Stimulated activated naive CD8-positive, alpha-beta T cell treated with anti-CD3 and anti-CD28 coated beads, Interleukin-15, Interleukin-2, amounts not matched to agents 100 ng/mL and 50 ng/mL, for 24 hours (primary cell): ENCODE results near the gene KRTAP4-2.
"Not testable (repeated sequence)": the region's sequence is repeated elsewhere in the genome, so short reads cannot be mapped to it uniquely, and the experiment has no call there.

Source experiments
- H3K27ac Mint-ChIP-seq: one replicate; pipeline ENCODE4 v1.8.0; 2021; ENCODE audit warnings: mild to moderate bottlenecking, mixed read lengths
- H3K27me3 Mint-ChIP-seq: one replicate; pipeline ENCODE4 v1.8.0; 2021; ENCODE audit warnings: mixed read lengths
- H3K36me3 Mint-ChIP-seq: one replicate; pipeline ENCODE4 v1.8.0; 2021; ENCODE audit warnings: low read depth, mixed read lengths
- H3K4me1 Mint-ChIP-seq: one replicate; pipeline ENCODE4 v1.8.0; 2021; ENCODE audit warnings: low read depth, mixed read lengths
- H3K4me3 Mint-ChIP-seq: one replicate; pipeline ENCODE4 v1.8.0; 2021; ENCODE audit warnings: mild to moderate bottlenecking, mixed read lengths
- H3K9me3 Mint-ChIP-seq: one replicate; pipeline ENCODE4 v1.8.0; 2021; ENCODE audit warnings: mixed read lengths

KRTAP4-2 gene

DNA sequence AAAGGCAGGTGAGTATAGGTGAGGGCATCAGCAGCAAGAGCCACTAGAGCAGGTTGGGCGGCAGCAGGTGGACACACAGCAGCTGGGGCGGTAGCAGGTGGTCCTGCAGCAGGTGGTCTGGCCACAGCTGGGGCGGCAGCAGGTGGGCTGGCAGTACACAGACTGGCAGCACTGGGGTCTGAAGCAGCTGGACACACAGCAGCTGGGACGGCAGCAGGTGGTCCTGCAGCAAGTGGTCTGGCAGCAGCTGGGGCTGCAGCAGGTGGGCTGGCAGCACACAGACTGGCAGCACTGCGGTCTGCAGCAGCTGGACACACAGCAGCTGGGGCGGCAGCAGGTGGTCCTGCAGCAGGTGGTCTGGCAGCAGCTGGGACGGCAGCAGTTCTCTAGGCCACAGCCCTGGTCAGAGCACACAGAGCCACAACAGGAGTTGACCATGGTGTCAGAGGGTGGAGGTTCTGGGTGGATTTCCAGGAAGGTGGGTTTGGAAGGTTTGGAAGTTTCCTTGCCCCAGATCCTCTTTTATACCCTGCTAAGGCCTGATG is at the start of gene KRTAP4-2:
Gene KRTAP4-2, minus strand, starts transcription at position 495 of the 545 bp plus-strand sequence. Its CDS starts 57 bp downstream, at position 438.
- H3K27ac Mint-ChIP-seq, result no peak within 1 kb of the TSS
- H3K4me3 Mint-ChIP-seq, result no peak within 1 kb of the TSS
- no peaks in the 10 kb centered on the region for H3K27me3 Mint-ChIP-seq
- no peaks in the 10 kb centered on the region for H3K36me3 Mint-ChIP-seq
- H3K4me1 Mint-ChIP-seq, result peaks cover 9% of the 10 kb centered on the region
- H3K9me3 Mint-ChIP-seq, result no peaks in the 10 kb centered on the region

- H3K9me3 Mint-ChIP-seq, H3K36me3 Mint-ChIP-seq, H3K27me3 Mint-ChIP-seq, H3K4me1 Mint-ChIP-seq, H3K27ac Mint-ChIP-seq, H3K4me3 Mint-ChIP-seq: not testable (repeated sequence)
These were observed 48.6 kb upstream of the KRTAP4-2 start, which contains the start of gene KRTAP9-2 for GRCh38 chr17:41226598-41227095. Gene KRTAP9-2, plus strand, starts transcription at chr17:41226648. Its CDS starts 7 bp downstream, at chr17:41226655.

DNA sequence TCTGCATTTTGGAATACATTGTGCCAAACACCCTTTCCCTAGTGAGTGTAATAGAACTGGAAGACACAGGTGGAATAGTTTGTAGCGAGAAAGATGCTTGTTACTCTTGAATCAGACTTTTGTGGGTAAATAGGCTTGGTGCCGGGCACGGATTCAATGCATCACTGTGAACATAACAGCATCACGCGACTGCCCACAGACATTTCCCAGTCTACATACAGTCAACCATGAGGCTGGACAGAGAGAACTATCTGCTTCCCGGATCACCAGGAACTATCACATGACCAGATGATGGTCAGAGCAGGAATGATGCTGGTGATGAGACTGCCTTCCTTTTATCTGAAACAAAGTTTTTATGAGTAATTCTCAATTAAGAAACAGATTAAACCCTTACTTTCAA is 48.0 kb upstream of the KRTAP4-2 start:
- H3K9me3 Mint-ChIP-seq, result no peaks in the 10 kb centered on the region
- no peaks in the 10 kb centered on the region for H3K4me1 Mint-ChIP-seq
- H3K27me3 Mint-ChIP-seq, result peaks cover 4% of the 10 kb centered on the region
- H3K36me3 Mint-ChIP-seq, result no peaks in the 10 kb centered on the region
- no peak overlapping the region for H3K4me3 Mint-ChIP-seq
- H3K27ac Mint-ChIP-seq, result no peak overlapping the region

DNA sequence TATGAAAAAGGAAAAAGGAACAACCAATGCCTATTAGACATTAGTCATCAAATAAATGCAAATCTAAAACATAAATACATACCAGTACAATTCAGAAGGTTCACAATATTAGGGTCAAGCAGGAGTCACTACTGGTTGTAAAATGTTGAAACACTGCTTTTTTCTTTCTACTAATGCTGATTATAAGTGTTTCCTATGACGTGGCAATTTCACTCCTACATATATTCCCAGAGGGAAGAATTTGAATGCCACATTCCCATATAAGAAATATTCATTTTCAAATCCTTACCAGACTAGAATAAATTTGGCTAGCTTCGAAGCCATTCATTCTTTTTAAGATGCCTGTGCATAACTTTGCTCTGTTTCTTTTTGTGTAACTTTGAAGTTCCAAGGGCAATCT is 45.8 kb upstream of the KRTAP4-2 start:
- no peaks in the 10 kb centered on the region for H3K4me1 Mint-ChIP-seq
- peaks cover 4% of the 10 kb centered on the region for H3K9me3 Mint-ChIP-seq
- no peak overlapping the region for H3K27ac Mint-ChIP-seq
- H3K4me3 Mint-ChIP-seq, result no peak overlapping the region
- peaks cover 3% of the 10 kb centered on the region for H3K36me3 Mint-ChIP-seq
- H3K27me3 Mint-ChIP-seq, result peaks cover 4% of the 10 kb centered on the region

- Mint-ChIP-seq H3K27ac (no peak overlapping the region), H3K9me3 (peaks cover 4% of the 10 kb centered on the region), H3K36me3 (peaks cover 3% of the 10 kb centered on the region), H3K4me1 (peaks cover 12% of the 10 kb centered on the region), H3K4me3 (no peak overlapping the region), H3K27me3 (peaks cover 8% of the 10 kb centered on the region)
These were observed 37.7 kb upstream of the KRTAP4-2 start for GRCh38 chr17:41215681-41216080.

DNA sequence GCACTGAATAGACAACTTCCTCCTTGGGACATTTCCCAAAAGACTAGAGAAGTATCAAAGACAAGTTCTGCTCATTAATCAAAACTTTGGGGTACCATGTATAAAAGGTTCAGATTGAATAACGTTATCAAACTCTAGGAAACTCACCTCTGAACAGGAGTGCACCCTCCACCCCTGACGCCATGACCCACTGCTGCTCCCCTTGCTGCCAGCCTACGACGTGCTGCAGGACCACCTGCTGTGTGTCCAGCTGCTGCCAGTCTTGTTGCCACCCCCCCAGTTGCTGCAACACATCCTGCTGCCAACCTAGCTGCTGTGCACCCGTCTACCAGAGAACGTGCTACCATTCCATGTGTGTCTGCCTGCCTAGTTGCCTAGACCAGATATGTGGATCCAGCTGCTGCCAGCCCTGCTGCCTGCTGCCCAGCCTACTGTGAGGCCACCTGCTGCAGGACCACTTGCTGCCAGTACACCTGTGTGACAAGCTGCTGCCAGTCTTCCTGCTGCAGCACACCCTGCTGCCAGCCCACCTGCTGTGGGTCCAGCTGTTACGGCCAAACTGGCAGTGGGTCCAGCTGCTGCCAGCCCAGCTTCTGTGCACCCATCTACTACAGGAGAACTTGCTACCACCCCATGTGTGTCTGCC is 34.6 kb upstream of the KRTAP4-2 start:
- Mint-ChIP-seq H3K36me3 (no peaks in the 10 kb centered on the region), H3K27me3 (peaks cover 16% of the 10 kb centered on the region), H3K4me1 (peaks cover 12% of the 10 kb centered on the region), H3K9me3 (no peaks in the 10 kb centered on the region), H3K4me3 (no peak overlapping the region), H3K27ac (no peak overlapping the region)

- Mint-ChIP-seq H3K27ac (no peak overlapping the region), H3K4me1 (peaks cover 12% of the 10 kb centered on the region), H3K9me3 (no peaks in the 10 kb centered on the region), H3K4me3 (no peak overlapping the region), H3K27me3 (peaks cover 16% of the 10 kb centered on the region), H3K36me3 (no peaks in the 10 kb centered on the region)
These were observed 33.9 kb upstream of the KRTAP4-2 start for GRCh38 chr17:41211845-41212466.

DNA sequence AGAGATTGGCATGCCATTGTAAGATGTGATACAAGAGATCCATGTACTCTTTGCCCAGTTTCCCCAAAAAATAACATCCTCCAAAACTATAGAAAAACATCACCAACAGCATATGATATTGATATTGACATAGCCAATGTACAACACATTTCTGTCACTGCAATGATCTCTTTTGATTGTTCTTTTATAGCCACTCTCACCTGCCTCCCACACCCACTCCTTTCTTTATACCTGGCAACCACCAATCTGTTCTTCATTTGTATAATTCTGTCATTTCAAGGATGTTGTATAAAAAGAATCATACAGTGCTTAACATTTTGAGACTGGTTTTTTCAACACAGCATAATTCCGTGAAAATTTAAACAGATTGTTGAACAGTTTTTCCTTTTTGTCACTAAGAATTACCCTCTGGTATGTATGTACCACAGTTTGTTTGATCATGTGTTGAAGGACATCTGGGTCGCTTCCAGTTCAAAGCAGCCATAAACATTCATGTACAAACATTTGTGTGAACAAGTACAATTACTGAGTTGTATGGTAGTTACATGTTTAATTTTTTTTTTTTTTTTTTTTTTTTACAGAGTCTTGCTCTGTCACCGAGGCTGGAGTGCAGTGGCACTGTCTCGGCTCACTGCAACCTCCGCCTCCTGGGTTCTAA is 21.5 kb upstream of the KRTAP4-2 start:
- Mint-ChIP-seq H3K27me3 (no peaks in the 10 kb centered on the region), H3K27ac (no peak overlapping the region), H3K36me3 (no peaks in the 10 kb centered on the region), H3K9me3 (no peaks in the 10 kb centered on the region), H3K4me1 (no peaks in the 10 kb centered on the region), H3K4me3 (no peak overlapping the region)

DNA sequence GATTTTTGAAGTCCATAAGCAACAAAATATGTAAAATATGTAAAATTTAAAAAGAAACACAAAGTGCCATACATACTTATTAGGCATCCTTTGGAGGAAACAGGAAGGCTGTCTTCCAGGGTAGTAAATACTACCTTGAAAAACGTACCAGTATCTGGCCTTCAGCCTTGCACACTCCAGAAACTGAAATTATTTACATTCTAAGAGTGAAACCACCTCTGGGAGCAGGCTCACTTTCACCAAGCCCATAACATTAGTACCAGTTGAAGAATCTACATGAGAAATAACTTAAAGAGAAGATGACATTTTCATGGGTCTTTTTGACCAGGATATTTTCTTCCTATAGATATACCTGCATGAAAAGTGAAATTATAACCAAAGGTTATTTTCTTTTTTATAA is 18.0 kb upstream of the KRTAP4-2 start:
- Mint-ChIP-seq H3K27ac (no peak overlapping the region), H3K9me3 (no peaks in the 10 kb centered on the region), H3K27me3 (no peaks in the 10 kb centered on the region), H3K4me3 (no peak overlapping the region), H3K4me1 (no peaks in the 10 kb centered on the region), H3K36me3 (no peaks in the 10 kb centered on the region)

- no peaks in the 10 kb centered on the region for H3K36me3 Mint-ChIP-seq
- H3K4me1 Mint-ChIP-seq, result no peaks in the 10 kb centered on the region
- H3K4me3 Mint-ChIP-seq, result no peak overlapping the region
- H3K9me3 Mint-ChIP-seq, result no peaks in the 10 kb centered on the region
- peaks cover 7% of the 10 kb centered on the region for H3K27me3 Mint-ChIP-seq
- H3K27ac Mint-ChIP-seq, result no peak overlapping the region
These were observed 12.3 kb upstream of the KRTAP4-2 start for GRCh38 chr17:41190328-41190727.

DNA sequence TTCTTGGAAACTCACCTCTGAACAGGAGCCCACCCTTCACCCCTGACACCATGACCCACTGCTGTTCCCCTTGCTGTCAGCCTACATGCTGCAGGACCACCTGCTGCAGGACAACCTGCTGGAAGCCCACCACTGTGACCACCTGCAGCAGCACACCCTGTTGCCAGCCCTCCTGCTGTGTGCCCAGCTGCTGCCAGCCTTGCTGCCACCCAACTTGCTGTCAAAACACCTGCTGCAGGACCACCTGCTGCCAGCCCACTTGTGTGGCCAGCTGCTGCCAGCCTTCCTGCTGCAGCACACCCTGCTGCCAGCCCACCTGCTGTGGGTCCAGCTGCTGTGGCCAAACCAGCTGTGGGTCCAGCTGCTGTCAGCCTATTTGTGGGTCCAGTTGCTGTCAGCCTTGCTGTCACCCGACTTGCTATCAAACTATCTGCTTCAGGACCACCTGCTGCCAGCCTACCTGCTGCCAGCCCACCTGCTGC is 11.9 kb upstream of the KRTAP4-2 start, which contains the start of gene KRTAP9-1:
Gene KRTAP9-1, plus strand, starts transcription at position 51 of the 482 bp plus-strand sequence. Its CDS starts 0 bp downstream, at position 51.
- H3K27me3 Mint-ChIP-seq, H3K27ac Mint-ChIP-seq, H3K36me3 Mint-ChIP-seq, H3K4me1 Mint-ChIP-seq, H3K4me3 Mint-ChIP-seq, H3K9me3 Mint-ChIP-seq: not testable (repeated sequence)

- H3K27me3 Mint-ChIP-seq, result peaks cover 7% of the 10 kb centered on the region
- no peaks in the 10 kb centered on the region for H3K4me1 Mint-ChIP-seq
- H3K4me3 Mint-ChIP-seq, result no peak overlapping the region
- H3K27ac Mint-ChIP-seq, result no peak overlapping the region
- no peaks in the 10 kb centered on the region for H3K9me3 Mint-ChIP-seq
- no peaks in the 10 kb centered on the region for H3K36me3 Mint-ChIP-seq
These were observed 8.9 kb upstream of the KRTAP4-2 start for GRCh38 chr17:41186872-41187271.

GRCh38 chr17:41185001-41185400 is 7.0 kb upstream of the KRTAP4-2 start:
- Mint-ChIP-seq H3K27me3 (no peaks in the 10 kb centered on the region), H3K4me3 (no peak overlapping the region), H3K36me3 (no peaks in the 10 kb centered on the region), H3K4me1 (no peaks in the 10 kb centered on the region), H3K27ac (no peak overlapping the region), H3K9me3 (no peaks in the 10 kb centered on the region)

GRCh38 chr17:41184480-41184961 is 6.5 kb upstream of the KRTAP4-2 start, which contains the start of gene KRTAP4-1:
Gene KRTAP4-1, minus strand, starts transcription at chr17:41184911. Its CDS starts 57 bp downstream, at chr17:41184854.
- H3K4me1 Mint-ChIP-seq, result no peaks in the 10 kb centered on the region
- no peak within 1 kb of the TSS for H3K4me3 Mint-ChIP-seq
- no peaks in the 10 kb centered on the region for H3K27me3 Mint-ChIP-seq
- H3K27ac Mint-ChIP-seq, result no peak within 1 kb of the TSS
- no peaks in the 10 kb centered on the region for H3K9me3 Mint-ChIP-seq
- no peaks in the 10 kb centered on the region for H3K36me3 Mint-ChIP-seq
